Mucosa of descending colon (tissue), 3 donors: Measurements from ENCODE around the gene MEIS2. TPM values are rescaled to one million over a fixed set of nuclear protein-coding genes. Genes with fewer than 3 reads are reported as not detected.

Experiments used
- ATAC-seq: fragments of 200-7000 bp; cut with Tn5 transposase; one replicate; pipeline ENCODE4 v1.9.1; 2020; ENCODE audit warnings: mild to moderate bottlenecking, moderate library complexity
- DNase-seq, 3 donors: peaks; one replicate each; pipeline ENCODE4 v3.0.0-alpha.2; 2020
- H3K36me3 ChIP-seq: fragments of 200-600 bp; one replicate; pipeline ENCODE4 v1.8.0; 2021; ENCODE audit warnings: low read depth, mild to moderate bottlenecking
- H3K4me1 ChIP-seq: fragments of 200-600 bp; one replicate; pipeline ENCODE4 v1.8.0; 2021; ENCODE audit warnings: low read depth, mild to moderate bottlenecking
- H3K4me3 ChIP-seq: fragments of 200-600 bp; one replicate; pipeline ENCODE4 v1.8.0; 2021; ENCODE audit warnings: mild to moderate bottlenecking
- H3K9me3 ChIP-seq: fragments of 200-600 bp; one replicate; pipeline ENCODE4 v1.8.0; 2021; ENCODE audit warnings: mild to moderate bottlenecking
- CTCF ChIP-seq: fragments of 200-600 bp; IDR thresholded peaks from one replicate; pipeline ENCODE4 v1.8.0; 2022; ENCODE audit warnings: antibody characterized with exemption, mild to moderate bottlenecking
- intact Hi-C, 2 donors: fragments of 100-400 bp; cut with DNase I in 1 of 2; cut with micrococcal nuclease in 1 of 2; formaldehyde crosslinking; loops; one replicate each; pipeline versions ENCODE4 v1.11.0 to v1.11.1; 2022; cut with DNase I, micrococcal nuclease
- total RNA-seq, 3 donors: library from RNA; stranded (reverse); fragmentation: NEBNext Ultra II Directional in 2 of 3; extraction: Animal tissue kit (Norgen Biotek cat#: 25700) in 2 of 3; gene quantifications; one replicate each; pipeline versions ENCODE4 v1.2.1 to v1.2.4, GENCODE V29; 2021 to 2023
- donor health status: DM: no; HTN: no; CAD: no; lungs with moderate emphysema.
- donor health status: DM: no; HTN: no; CAD: no.
- donor health status: DM: no; HTN: yes; CAD: no.

Gene MEIS2
- total RNA-seq, 3 donors from 2014 or later: 3.8 to 93.3 (median 8.9) TPM

GRCh38 chr15:37097144-37097919 is 3.0 kb downstream of the MEIS2 start:
- Histone ChIP-seq H3K4me3 (no peak overlapping the region), H3K4me1 (peaks cover 6% of the 10 kb centered on the region), H3K9me3 (no peaks in the 10 kb centered on the region), H3K36me3 (no peaks in the 10 kb centered on the region)
- no peak for TF ChIP-seq CTCF
- ATAC-seq (no peak), DNase-seq (no peak)
- intact Hi-C loops: loop anchor here in 1 of 2 donors (5.0 kb wide), 1 partner anchor 210 kb away; no protein-coding TSS in a partner anchor

- H3K4me1 ChIP-seq: peaks cover 6% of the 10 kb centered on the region
- DNase-seq (no peak), ATAC-seq (no peak)
- H3K4me3 ChIP-seq: no peak overlapping the region
- H3K9me3 ChIP-seq: no peaks in the 10 kb centered on the region
- intact Hi-C loops: loop anchor here in 1 of 2 donors (5.0 kb wide), 1 partner anchor 209 kb away; no protein-coding TSS in a partner anchor
- TF ChIP-seq CTCF: no peak
- H3K36me3 ChIP-seq: no peaks in the 10 kb centered on the region
Observed at GRCh38 chr15:37096558-37097143, 3.7 kb downstream of the MEIS2 start.

GRCh38 chr15:37095770-37096557 is 4.4 kb downstream of the MEIS2 start:
- H3K36me3 ChIP-seq: no peaks in the 10 kb centered on the region
- no peak for TF ChIP-seq CTCF
- ATAC-seq: no peak
- no peak overlapping the region for H3K4me3 ChIP-seq
- H3K4me1 ChIP-seq: peaks cover 6% of the 10 kb centered on the region
- H3K9me3 ChIP-seq: no peaks in the 10 kb centered on the region
- intact Hi-C loops: loop anchor here in 1 of 2 donors (5.0 kb wide), 1 partner anchor 209 kb away; no protein-coding TSS in a partner anchor
- DNase-seq: no peak

GRCh38 chr15:37094915-37095711 is 5.2 kb downstream of the MEIS2 start:
- Histone ChIP-seq H3K4me3 (no peak overlapping the region), H3K4me1 (peaks cover 6% of the 10 kb centered on the region), H3K36me3 (no peaks in the 10 kb centered on the region), H3K9me3 (no peaks in the 10 kb centered on the region)
- no peak for TF ChIP-seq CTCF
- ATAC-seq: no peak
- no peak for DNase-seq
- intact Hi-C loops: loop anchor here in 1 of 2 donors (5.0 kb wide), 2 partner anchors 198 to 208 kb away; no protein-coding TSS in a partner anchor

- TF ChIP-seq CTCF: no peak
- ATAC-seq (no peak), DNase-seq (no peak)
- H3K9me3 ChIP-seq: no peaks in the 10 kb centered on the region
- intact Hi-C loops: loop anchor here in 1 of 2 donors (5.0 kb wide), 1 partner anchor 197 kb away; no protein-coding TSS in a partner anchor
- H3K4me3 ChIP-seq: no peak overlapping the region
- peaks cover 4% of the 10 kb centered on the region for H3K4me1 ChIP-seq
- H3K36me3 ChIP-seq: no peaks in the 10 kb centered on the region
Observed at GRCh38 chr15:37094333-37094914, 5.9 kb downstream of the MEIS2 start.
